ENCODE data around the gene CDK5. TPM values are rescaled to one million over a fixed set of nuclear protein-coding genes. Genes with fewer than 3 reads are reported as not detected.

The CDK5 gene
- total and polyA plus RNA-seq, 2 donors (not counting 1 experiment from before 2014, with no cell fraction given): 15.1 to 27.7 TPM

DNA sequence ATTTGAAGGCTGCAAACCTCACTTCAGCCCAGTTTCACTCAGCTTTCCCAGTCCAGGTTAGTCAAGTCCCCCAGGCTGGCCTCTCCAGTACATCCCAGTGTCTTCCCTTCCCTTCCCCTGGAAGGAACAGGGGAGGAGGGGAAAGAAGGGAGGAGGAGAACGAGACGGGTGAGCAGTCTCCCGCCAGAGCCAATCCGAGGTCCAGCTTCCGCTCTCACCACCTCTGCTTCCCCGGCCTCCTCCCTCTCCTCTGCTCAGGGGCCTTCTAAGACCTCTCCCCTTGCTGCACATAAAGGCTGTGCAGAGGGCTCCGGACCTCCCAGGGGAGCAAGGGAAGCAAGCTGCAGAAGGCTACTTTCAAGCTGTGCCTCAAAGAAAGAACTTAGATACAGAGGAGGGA is 37.5 kb downstream of the CDK5 start:
- Histone ChIP-seq H3K36me3 (ENCODE audit: control insufficient read depth, insufficient read depth, low read length) (no peaks in the 10 kb centered on the region), H3K9me3 (ENCODE audit: control insufficient read depth, insufficient read depth, low read depth, low read length) (no peaks in the 10 kb centered on the region), H3K4me1 (ENCODE audit: control insufficient read depth, extremely low read depth, insufficient read depth, low read length) (peaks cover 4% of the 10 kb centered on the region), H3K4me2 (ENCODE audit: extremely low read depth, insufficient read depth, low read length) (no peak overlapping the region), H3K4me3 (replicated peaks in 1 of 4; ENCODE audit: control extremely low read depth in 1 of 4, insufficient read depth in 1 of 4, low read depth in 3 of 4, low read length in 4 of 4) (no peak overlapping the region), H3K79me2 (ENCODE audit: control insufficient read depth, insufficient read depth, low read length) (no peaks in the 10 kb centered on the region), H3K9ac (ENCODE audit: insufficient read depth, low read length) (no peak overlapping the region), H4K20me1 (ENCODE audit: control insufficient read depth, extremely low read depth, insufficient read depth, low read length) (no peaks in the 10 kb centered on the region), H3K27me3 (ENCODE audit: control insufficient read depth, insufficient read depth, low read length) (peaks cover 39% of the 10 kb centered on the region), H2AFZ (ENCODE audit: low read length) (no peak overlapping the region), H3K27ac (ENCODE audit: insufficient read depth, low read length) (no peak overlapping the region)
- no peak for DNase-seq (ENCODE audit: low read depth in 2 of 2)
- TF ChIP-seq, protein P1, sequence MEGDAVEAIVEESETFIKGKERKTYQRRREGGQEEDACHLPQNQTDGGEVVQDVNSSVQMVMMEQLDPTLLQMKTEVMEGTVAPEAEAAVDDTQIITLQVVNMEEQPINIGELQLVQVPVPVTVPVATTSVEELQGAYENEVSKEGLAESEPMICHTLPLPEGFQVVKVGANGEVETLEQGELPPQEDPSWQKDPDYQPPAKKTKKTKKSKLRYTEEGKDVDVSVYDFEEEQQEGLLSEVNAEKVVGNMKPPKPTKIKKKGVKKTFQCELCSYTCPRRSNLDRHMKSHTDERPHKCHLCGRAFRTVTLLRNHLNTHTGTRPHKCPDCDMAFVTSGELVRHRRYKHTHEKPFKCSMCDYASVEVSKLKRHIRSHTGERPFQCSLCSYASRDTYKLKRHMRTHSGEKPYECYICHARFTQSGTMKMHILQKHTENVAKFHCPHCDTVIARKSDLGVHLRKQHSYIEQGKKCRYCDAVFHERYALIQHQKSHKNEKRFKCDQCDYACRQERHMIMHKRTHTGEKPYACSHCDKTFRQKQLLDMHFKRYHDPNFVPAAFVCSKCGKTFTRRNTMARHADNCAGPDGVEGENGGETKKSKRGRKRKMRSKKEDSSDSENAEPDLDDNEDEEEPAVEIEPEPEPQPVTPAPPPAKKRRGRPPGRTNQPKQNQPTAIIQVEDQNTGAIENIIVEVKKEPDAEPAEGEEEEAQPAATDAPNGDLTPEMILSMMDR (conservative IDR thresholded peaks at IDR 0.05 in 1 of 2, IDR thresholded peaks at IDR 0.05 in 1 of 2; ENCODE audit: low read depth in 1 of 2, low read length in 2 of 2): no peak
- no peak for TF ChIP-seq EZH2 (IDR thresholded peaks at IDR 0.05; ENCODE audit: low read length, missing control alignments)

DNA sequence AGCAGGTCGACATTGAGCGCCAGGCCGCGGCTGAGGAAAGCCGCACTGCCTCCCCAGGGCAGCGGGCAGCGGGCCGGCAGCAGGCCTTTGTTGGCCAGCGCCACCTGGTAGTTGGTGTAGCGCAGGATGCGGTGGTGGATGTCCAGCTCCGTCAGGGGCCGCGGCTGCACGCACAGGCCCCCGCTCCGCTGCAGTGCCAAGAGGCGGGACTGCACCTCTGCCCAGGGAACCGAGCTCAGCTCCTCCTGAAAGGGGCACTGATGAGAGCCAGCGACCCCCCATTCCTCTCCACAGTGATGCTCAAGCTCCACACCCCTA is 38.6 kb downstream of the CDK5 start:
- Histone ChIP-seq H3K9ac (ENCODE audit: insufficient read depth, low read length) (no peak overlapping the region), H3K4me3 (replicated peaks in 1 of 4; ENCODE audit: control extremely low read depth in 1 of 4, insufficient read depth in 1 of 4, low read depth in 3 of 4, low read length in 4 of 4) (no peak overlapping the region), H3K4me1 (ENCODE audit: control insufficient read depth, extremely low read depth, insufficient read depth, low read length) (peaks cover 4% of the 10 kb centered on the region), H3K27ac (ENCODE audit: insufficient read depth, low read length) (no peak overlapping the region), H3K9me3 (ENCODE audit: control insufficient read depth, insufficient read depth, low read depth, low read length) (no peaks in the 10 kb centered on the region), H3K36me3 (ENCODE audit: control insufficient read depth, insufficient read depth, low read length) (no peaks in the 10 kb centered on the region), H3K4me2 (ENCODE audit: extremely low read depth, insufficient read depth, low read length) (no peak overlapping the region), H3K79me2 (ENCODE audit: control insufficient read depth, insufficient read depth, low read length) (no peaks in the 10 kb centered on the region), H3K27me3 (ENCODE audit: control insufficient read depth, insufficient read depth, low read length) (peaks cover 36% of the 10 kb centered on the region), H4K20me1 (ENCODE audit: control insufficient read depth, extremely low read depth, insufficient read depth, low read length) (no peaks in the 10 kb centered on the region), H2AFZ (ENCODE audit: low read length) (no peak overlapping the region)
- TF ChIP-seq, protein P1 (conservative IDR thresholded peaks at IDR 0.05 in 1 of 2, IDR thresholded peaks at IDR 0.05 in 1 of 2; ENCODE audit: low read depth in 1 of 2, low read length in 2 of 2): no peak
- peak; percentile 29 for TF ChIP-seq EZH2 (IDR thresholded peaks at IDR 0.05; ENCODE audit: low read length, missing control alignments)
- no peak for DNase-seq (ENCODE audit: low read depth in 2 of 2)

DNA sequence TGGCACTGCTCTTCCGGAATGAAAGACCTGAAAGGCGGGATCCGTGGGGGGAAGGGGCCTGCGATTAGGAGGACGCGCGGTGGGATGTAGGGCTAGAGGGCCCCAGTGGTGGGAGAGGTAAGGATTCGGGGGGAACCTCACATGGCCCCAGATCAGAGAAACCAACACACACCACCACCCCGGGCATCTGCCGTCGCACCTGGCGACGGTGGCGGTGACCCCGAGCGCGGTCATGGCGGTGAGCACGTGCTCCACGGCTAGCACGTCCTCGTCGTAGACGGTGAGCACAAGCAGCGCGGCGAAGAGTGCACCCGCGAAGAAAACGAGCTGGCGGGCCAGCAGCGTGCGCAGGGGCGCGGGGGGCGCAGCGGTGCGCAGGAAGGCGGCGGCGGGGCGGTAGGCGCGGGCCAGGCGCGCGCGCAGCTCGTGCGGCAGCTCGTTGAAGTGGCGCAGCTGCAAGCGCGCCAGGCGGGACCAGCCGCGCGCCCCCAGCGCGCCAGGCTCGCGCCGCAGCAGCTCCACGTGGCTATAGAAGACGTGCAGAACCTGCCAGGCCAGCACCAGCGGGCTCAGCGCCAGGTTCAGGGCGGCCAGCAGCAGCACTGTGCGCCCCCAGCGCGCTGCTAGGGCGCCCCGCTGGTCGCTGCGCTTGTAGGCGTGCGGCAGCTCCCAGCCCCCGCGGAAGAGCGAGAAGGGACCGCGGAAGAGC is 39.1 kb downstream of the CDK5 start:
- Histone ChIP-seq H3K9ac (ENCODE audit: insufficient read depth, low read length) (peak overlapping the region; percentile 37), H3K79me2 (ENCODE audit: control insufficient read depth, insufficient read depth, low read length) (no peaks in the 10 kb centered on the region), H3K36me3 (ENCODE audit: control insufficient read depth, insufficient read depth, low read length) (no peaks in the 10 kb centered on the region), H3K4me1 (ENCODE audit: control insufficient read depth, extremely low read depth, insufficient read depth, low read length) (peaks cover 4% of the 10 kb centered on the region), H2AFZ (ENCODE audit: low read length) (no peak overlapping the region), H3K4me3 (replicated peaks in 1 of 4; ENCODE audit: control extremely low read depth in 1 of 4, insufficient read depth in 1 of 4, low read depth in 3 of 4, low read length in 4 of 4) (peak overlapping the region in 1 of 4 experiments; percentile 14), H3K9me3 (ENCODE audit: control insufficient read depth, insufficient read depth, low read depth, low read length) (no peaks in the 10 kb centered on the region), H3K27me3 (ENCODE audit: control insufficient read depth, insufficient read depth, low read length) (peaks cover 36% of the 10 kb centered on the region), H4K20me1 (ENCODE audit: control insufficient read depth, extremely low read depth, insufficient read depth, low read length) (no peaks in the 10 kb centered on the region), H3K4me2 (ENCODE audit: extremely low read depth, insufficient read depth, low read length) (peak overlapping the region; percentile 40), H3K27ac (ENCODE audit: insufficient read depth, low read length) (no peak overlapping the region)
- peak in 1 of 2 donors; percentile 38 for DNase-seq (ENCODE audit: low read depth in 2 of 2)
- TF ChIP-seq EZH2 (IDR thresholded peaks at IDR 0.05; ENCODE audit: low read length, missing control alignments): peak; percentile 88
- TF ChIP-seq, protein P1 (conservative IDR thresholded peaks at IDR 0.05 in 1 of 2, IDR thresholded peaks at IDR 0.05 in 1 of 2; ENCODE audit: low read depth in 1 of 2, low read length in 2 of 2): no peak

All from fibroblast of lung (primary cell).